SK-N-SH (cell line): ENCODE data around the gene SUCNR1. TPM values are rescaled to one million over a fixed set of nuclear protein-coding genes. Genes with fewer than 3 reads are reported as not detected.
"Not testable (repeated sequence)": the region's sequence is repeated elsewhere in the genome, so short reads cannot be mapped to it uniquely, and the experiment has no call there.

Experiments
- CTCF ChIA-PET: fragments of 300-600, 350-600 bp; formaldehyde crosslinking; extraction: SDS; loops from one replicate; lab custom pipeline; 2021; lab: Yijun Ruan, JAX
- POLR2A ChIA-PET: fragments of 350-600 bp; sonication (Branson Sonifier 250); formaldehyde crosslinking; extraction: SDS; loops from one replicate; lab custom pipeline; 2020; ENCODE audit warnings: antibody characterized with exemption, inconsistent platforms; lab: Yijun Ruan, JAX
- DNase-seq: peaks from one replicate; pipeline ENCODE4 v3.0.0; 2012
- H2AFZ ChIP-seq: fragments of 200-600 bp; sonication (generic); 2 replicates; pipeline ENCODE4 v1.8.1; 2016; ENCODE audit warnings: antibody characterized with exemption, mild to moderate bottlenecking, low read depth
- H3F3A ChIP-seq: fragments of 200-600 bp; sonication (generic); replicated peaks from 2 replicates; pipeline ENCODE3; 2016; ENCODE audit warnings: antibody characterized with exemption, mild to moderate bottlenecking; ENCODE audit not compliant: insufficient read depth
- H3K27ac ChIP-seq, 2 experiments: fragments of 200-500 bp in 1 of 2; fragments of 200-600 bp in 1 of 2; sonication (Bioruptor generic) in 1 of 2; sonication (generic), shearing (Covaris generic) in 1 of 2; 2 replicates each; pipeline versions ENCODE4 v1.5.1 to v1.6.1; 2014 to 2016; ENCODE audit warnings: low read depth in 2 of 2, inconsistent platforms in 1 of 2, low read length in 1 of 2, mild to moderate bottlenecking in 1 of 2, mixed read lengths in 1 of 2
- H3K27me3 ChIP-seq: fragments of 200-600 bp; sonication (generic), shearing (Covaris generic); 2 replicates; pipeline ENCODE4 v1.6.1; 2016; ENCODE audit warnings: mixed run types; ENCODE audit not compliant: insufficient read depth
- H3K36me3 ChIP-seq, 2 experiments: fragments of 200-500 bp in 1 of 2; fragments of 200-600 bp in 1 of 2; sonication (Bioruptor generic) in 1 of 2; sonication (generic) in 1 of 2; replicated peaks in 1 of 2; 2 replicates each; pipeline versions ENCODE3 to v1.5.1; 2014 to 2016; ENCODE audit warnings: low read length in 1 of 2, mild to moderate bottlenecking in 1 of 2; ENCODE audit not compliant: insufficient read depth in 2 of 2, control insufficient read depth in 1 of 2
- H3K4me1 ChIP-seq, 2 experiments: fragments of 200-500 bp in 1 of 2; fragments of 200-600 bp in 1 of 2; sonication (Bioruptor generic) in 1 of 2; sonication (generic), shearing (Covaris generic) in 1 of 2; 2 replicates each; pipeline versions ENCODE4 v1.5.1 to v1.6.1; 2014 to 2016; ENCODE audit warnings: low read depth in 1 of 2, low read length in 1 of 2, mixed run types in 1 of 2; ENCODE audit not compliant: insufficient read depth in 2 of 2, control insufficient read depth in 1 of 2
- H3K4me2 ChIP-seq: fragments of 200-600 bp; sonication (generic), shearing (Covaris generic); 2 replicates; pipeline ENCODE4 v1.6.1; 2017; ENCODE audit warnings: mixed run types
- H3K4me3 ChIP-seq, 2 experiments: fragments of 200-500 bp in 1 of 2; fragments of 200-600 bp in 1 of 2; sonication (Bioruptor generic) in 1 of 2; sonication (generic), shearing (Covaris generic) in 1 of 2; 2 replicates each; pipeline versions ENCODE4 v1.5.1 to v1.8.1; 2014 to 2016; ENCODE audit warnings: low read depth in 2 of 2, inconsistent platforms in 1 of 2, low read length in 1 of 2, mild to moderate bottlenecking in 1 of 2, mixed read lengths in 1 of 2, moderate library complexity in 1 of 2
- H3K79me2 ChIP-seq: fragments of 200-600 bp; sonication (generic); 2 replicates; pipeline ENCODE4 v1.8.1; 2017; ENCODE audit warnings: mild to moderate bottlenecking; ENCODE audit not compliant: insufficient read depth
- H3K9ac ChIP-seq: fragments of 200-600 bp; sonication (generic); 2 replicates; pipeline ENCODE4 v1.6.1; 2017; ENCODE audit warnings: mixed run types
- H3K9me2 ChIP-seq: fragments of 200-600 bp; sonication (generic); 2 replicates; pipeline ENCODE4 v1.6.1; 2017; ENCODE audit warnings: mixed run types
- H3K9me3 ChIP-seq: fragments of 200-600 bp; sonication (generic); 2 replicates; pipeline ENCODE4 v1.6.1; 2017; ENCODE audit warnings: mixed run types, mild to moderate bottlenecking, moderate library complexity
- H4K20me1 ChIP-seq: fragments of 200-600 bp; sonication (generic); 2 replicates; pipeline ENCODE4 v1.6.1; 2017; ENCODE audit warnings: mild to moderate bottlenecking, mixed run types; ENCODE audit not compliant: insufficient read depth
- FOSL2 ChIP-seq: IDR thresholded peaks from 2 replicates; pipeline ENCODE4 v1.4.0; 2012; ENCODE audit warnings: low read depth, mild to moderate bottlenecking, moderate library complexity, borderline replicate concordance
- NFIC ChIP-seq: IDR thresholded peaks from 2 replicates; pipeline ENCODE4 v1.4.0; 2012; ENCODE audit warnings: borderline replicate concordance
- PBX3 ChIP-seq: IDR thresholded peaks from 2 replicates; pipeline ENCODE4; 2012
- RCOR1 ChIP-seq: fragments of 150-350 bp; IDR thresholded peaks from 2 replicates; pipeline ENCODE4 v1.6.1; 2017; ENCODE audit warnings: antibody characterized with exemption, low read length
- REST ChIP-seq: IDR thresholded peaks from 2 replicates; pipeline ENCODE4 v1.6.1; 2012; ENCODE audit warnings: mild to moderate bottlenecking, low read depth, low read length, moderate library complexity
- RXRA ChIP-seq: IDR thresholded peaks from 2 replicates; pipeline ENCODE4 v1.4.0; 2012; ENCODE audit warnings: low read depth, mild to moderate bottlenecking, borderline replicate concordance
- TCF12 ChIP-seq: IDR thresholded peaks from 2 replicates; pipeline ENCODE4 v1.4.0; 2012
- WGBS: methylation state at CpG from one replicate; pipeline ENCODE4 v1.1.6; 2017; ENCODE audit warnings: low lambda C conversion rate; 5-methylcytosine and 5-hydroxymethylcytosine counted together
- polyA plus RNA-seq, 3 experiments: library from polyadenylated mRNA; depleted of rRNA; stranded (reverse); fragments of >200 nt; gene quantifications; 2 replicates each; pipeline ENCODE4 v1.2.3, GENCODE V29; 2012

Gene SUCNR1
- polyA plus RNA-seq, 1 of the 3 experiments (the other 2 are of a cell fraction), result 1.5 TPM

GRCh38 chr3:151896246-151897012, 23.0 kb downstream of the SUCNR1 start:
- no peak for DNase-seq
- H3K27me3 ChIP-seq, result no peaks in the 10 kb centered on the region
- ChIA-PET POLR2A (no interaction called here), CTCF (interaction anchor here (0.7 kb wide), 1 partner anchor 161 kb away, joined by 4 read pairs; no protein-coding TSS in a partner anchor)
- peaks cover 4 to 13% of the 10 kb centered on the region in 2 experiments for H3K36me3 ChIP-seq
- no peaks in the 10 kb centered on the region for H3K9me3 ChIP-seq
- no peaks in the 10 kb centered on the region for H3K9me2 ChIP-seq
- peak overlapping the region; percentile 66 to 70 for H3K27ac ChIP-seq
- peaks cover 47% of the 10 kb centered on the region for H3K79me2 ChIP-seq
- WGBS, result 5% methylated on average over 4 of the region's 4 CpGs
- H3K9ac ChIP-seq, result peak overlapping the region; percentile 22; the same call in 1 of the 2 replicates
- no peaks in the 10 kb centered on the region for H4K20me1 ChIP-seq
- H3F3A ChIP-seq, result peaks cover 39% of the 10 kb centered on the region
- TF ChIP-seq PBX3 (peak; percentile 68), TCF12 (peak; percentile 39; the same call in 1 of the 2 replicates), REST (no peak), RCOR1 (no peak), FOSL2 (peak; percentile 22; the same call in 1 of the 2 replicates), NFIC (peak; percentile 39), RXRA (0 out of 2 replicates have a peak, but pooled peaks have one; percentile 16)
- H3K4me3 ChIP-seq, result no peak overlapping the region
- H3K4me1 ChIP-seq, result peaks cover 0 to 14% of the 10 kb centered on the region in 2 experiments; a peak in 1 of 4 replicates
- no peak overlapping the region for H2AFZ ChIP-seq
- H3K4me2 ChIP-seq, result 0 out of 2 replicates have a peak overlapping the region, but pooled peaks have one; percentile 2

- H3K9me2 ChIP-seq, CTCF ChIA-PET, POLR2A ChIA-PET, H4K20me1 ChIP-seq, H3K9me3 ChIP-seq, H3K27me3 ChIP-seq, H3K4me2 ChIP-seq, H3K4me3 ChIP-seq, H3K36me3 ChIP-seq, DNase-seq, H2AFZ ChIP-seq, H3K9ac ChIP-seq: not testable (repeated sequence)
- Histone ChIP-seq H3F3A (peaks cover 45% of the 10 kb centered on the region), H3K4me1 (peaks cover 0 to 31% of the 10 kb centered on the region in 2 experiments; a peak in 1 of 4 replicates), H3K27ac (peak overlapping the region in 1 of 2 experiments; percentile 70; a peak in 2 of 4 replicates), H3K79me2 (peaks cover 45% of the 10 kb centered on the region)
- no CpG with 5 or more reads among the region's 1 CpG for WGBS
These were observed 24.7 kb downstream of the SUCNR1 start for GRCh38 chr3:151898121-151898520.

GRCh38 chr3:151898564-151899261, 25.3 kb downstream of the SUCNR1 start:
- H3K4me3 ChIP-seq, DNase-seq, H3K27me3 ChIP-seq, POLR2A ChIA-PET, H3K9me3 ChIP-seq, H3K9ac ChIP-seq, H3K4me2 ChIP-seq, H4K20me1 ChIP-seq, H3K9me2 ChIP-seq, CTCF ChIA-PET, H3K36me3 ChIP-seq: not testable (repeated sequence)
- H3K79me2 ChIP-seq, result peaks cover 45% of the 10 kb centered on the region
- H3F3A ChIP-seq, result peaks cover 51% of the 10 kb centered on the region
- H2AFZ ChIP-seq, result peak overlapping the region; percentile 1; the same call in 1 of the 2 replicates
- H3K27ac ChIP-seq, result peak overlapping the region in 1 of 2 experiments; percentile 89; a peak in 2 of 4 replicates
- WGBS, result 51% methylated on average over 3 of the region's 3 CpGs
- peaks cover 0 to 37% of the 10 kb centered on the region in 2 experiments; a peak in 1 of 4 replicates for H3K4me1 ChIP-seq
